GM23338 (cell line): Measurements from ENCODE around the gene MAPK6. TPM values are rescaled to one million over a fixed set of nuclear protein-coding genes. Genes with fewer than 3 reads are reported as not detected.
"Not testable (repeated sequence)": the region's sequence is repeated elsewhere in the genome, so short reads cannot be mapped to it uniquely, and the experiment has no call there.

Experiments
- ATAC-seq: fragments of 200-7000 bp; cut with Tn5 transposase; 3 replicates; pipeline ENCODE4 v1.9.1; 2020
- DNase-seq: peaks from one replicate; pipeline ENCODE4 v3.0.0-alpha.2; 2015; ENCODE audit warnings: low spot score
- H2AFZ ChIP-seq: fragments of 200-600 bp; sonication (generic); 2 replicates; pipeline ENCODE4 v1.8.0; 2016; ENCODE audit warnings: antibody characterized with exemption, mild to moderate bottlenecking, moderate library complexity
- H3F3A ChIP-seq: fragments of 200-600 bp; sonication (generic); replicated peaks from 2 replicates; pipeline ENCODE4 v1.8.0; 2017; ENCODE audit warnings: antibody characterized with exemption, mixed run types, low read depth
- H3K27ac ChIP-seq: fragments of 200-600 bp; sonication (generic); 2 replicates; pipeline ENCODE4 v1.6.1; 2016; ENCODE audit warnings: low read depth
- H3K27me3 ChIP-seq: fragments of 200-600 bp; sonication (generic); 2 replicates; pipeline ENCODE4 v1.8.0; 2016; ENCODE audit warnings: mild to moderate bottlenecking, mixed run types, moderate library complexity; ENCODE audit not compliant: insufficient read depth
- H3K36me3 ChIP-seq: fragments of 200-600 bp; sonication (generic); 2 replicates; pipeline ENCODE4 v1.8.0; 2016; ENCODE audit warnings: mild to moderate bottlenecking; ENCODE audit not compliant: insufficient read depth
- H3K4me1 ChIP-seq: fragments of 200-600 bp; sonication (generic); 2 replicates; pipeline ENCODE4 v1.8.0; 2016; ENCODE audit warnings: mild to moderate bottlenecking, moderate library complexity; ENCODE audit not compliant: insufficient read depth
- H3K4me2 ChIP-seq: fragments of 200-600 bp; sonication (generic); 2 replicates; pipeline ENCODE4 v1.7.1; 2017; ENCODE audit warnings: mixed run types
- H3K4me3 ChIP-seq: fragments of 200-600 bp; sonication (generic); 2 replicates; pipeline ENCODE4 v1.6.1; 2016; ENCODE audit warnings: mixed run types
- H3K79me2 ChIP-seq: fragments of 200-600 bp; sonication (generic); replicated peaks from 2 replicates; pipeline ENCODE4 v1.8.0; 2017; ENCODE audit warnings: mild to moderate bottlenecking; ENCODE audit not compliant: insufficient read depth
- H3K9me2 ChIP-seq: fragments of 200-600 bp; sonication (generic); 2 replicates; pipeline ENCODE4 v1.8.0; 2017; ENCODE audit not compliant: insufficient read depth
- H4K20me1 ChIP-seq: fragments of 200-600 bp; sonication (generic); replicated peaks from 2 replicates; pipeline ENCODE4 v1.8.0; 2017; ENCODE audit warnings: mild to moderate bottlenecking; ENCODE audit not compliant: insufficient read depth
- H3K27ac Mint-ChIP-seq: 2 replicates; pipeline ENCODE4 v1.8.0; 2020; ENCODE audit warnings: inconsistent platforms, mild to moderate bottlenecking, moderate library complexity, mixed read lengths
- H3K27me3 Mint-ChIP-seq: 3 replicates; pipeline ENCODE4 v1.8.0; 2022; ENCODE audit warnings: low read depth, mild to moderate bottlenecking, moderate library complexity, mixed read lengths, inconsistent platforms; ENCODE audit not compliant: insufficient read depth, poor library complexity
- H3K36me3 Mint-ChIP-seq: 3 replicates; pipeline ENCODE4 v1.8.0; 2021; ENCODE audit warnings: low read depth, mild to moderate bottlenecking, inconsistent platforms, moderate library complexity, mixed read lengths
- H3K4me1 Mint-ChIP-seq: 3 replicates; pipeline ENCODE4 v1.8.0; 2020; ENCODE audit warnings: mild to moderate bottlenecking, inconsistent platforms, mixed read lengths
- H3K4me3 Mint-ChIP-seq: 3 replicates; pipeline ENCODE4 v1.8.0; 2021; ENCODE audit warnings: moderate library complexity, mild to moderate bottlenecking, inconsistent platforms, mixed read lengths
- H3K9me3 Mint-ChIP-seq: 3 replicates; pipeline ENCODE4 v1.8.0; 2020; ENCODE audit warnings: moderate library complexity, mild to moderate bottlenecking, inconsistent platforms, mixed read lengths
- JUNB ChIP-seq: IDR thresholded peaks from one replicate; pipeline ENCODE4 v1.6.1; 2016; ENCODE audit warnings: antibody characterized with exemption; ENCODE audit not compliant: unreplicated experiment
- polyA plus RNA-seq: library from polyadenylated mRNA; unstranded; fragments of >200 nt; fragmentation: Nextera tagmentation; extraction: Ambion mirVana; gene quantifications from 2 replicates; pipeline ENCODE4 v1.2.1, GENCODE V29; 2016
- total RNA-seq: library from RNA; depleted of rRNA; stranded (reverse); fragments of >200 nt; shearing (Covaris generic); gene quantifications from 2 replicates; pipeline ENCODE4 v1.2.3, GENCODE V29; 2014
- TF ChIP-seq, protein P1 (sequence below): fragments of 250-450 bp; sonication (Bioruptor Pico); IDR thresholded peaks from 2 replicates; pipeline ENCODE4 v1.5.0; 2020; ENCODE audit warnings: mild to moderate bottlenecking, moderate library complexity
- TF ChIP-seq, protein P2 (sequence below), 2 experiments: fragments of 200-600 bp in 1 of 2; sonication (generic) in 1 of 2; conservative IDR thresholded peaks; 2 replicates each; pipeline versions ENCODE4 v1.5.1 to v1.6.1; 2016 to 2017; ENCODE audit warnings: antibody characterized with exemption in 2 of 2, low read depth in 2 of 2, mild to moderate bottlenecking in 2 of 2, moderate library complexity in 1 of 2

MAPK6 gene
- total and polyA plus RNA-seq, 2 experiments from 2014 or later, result 40.9 to 92.3 TPM

DNA sequence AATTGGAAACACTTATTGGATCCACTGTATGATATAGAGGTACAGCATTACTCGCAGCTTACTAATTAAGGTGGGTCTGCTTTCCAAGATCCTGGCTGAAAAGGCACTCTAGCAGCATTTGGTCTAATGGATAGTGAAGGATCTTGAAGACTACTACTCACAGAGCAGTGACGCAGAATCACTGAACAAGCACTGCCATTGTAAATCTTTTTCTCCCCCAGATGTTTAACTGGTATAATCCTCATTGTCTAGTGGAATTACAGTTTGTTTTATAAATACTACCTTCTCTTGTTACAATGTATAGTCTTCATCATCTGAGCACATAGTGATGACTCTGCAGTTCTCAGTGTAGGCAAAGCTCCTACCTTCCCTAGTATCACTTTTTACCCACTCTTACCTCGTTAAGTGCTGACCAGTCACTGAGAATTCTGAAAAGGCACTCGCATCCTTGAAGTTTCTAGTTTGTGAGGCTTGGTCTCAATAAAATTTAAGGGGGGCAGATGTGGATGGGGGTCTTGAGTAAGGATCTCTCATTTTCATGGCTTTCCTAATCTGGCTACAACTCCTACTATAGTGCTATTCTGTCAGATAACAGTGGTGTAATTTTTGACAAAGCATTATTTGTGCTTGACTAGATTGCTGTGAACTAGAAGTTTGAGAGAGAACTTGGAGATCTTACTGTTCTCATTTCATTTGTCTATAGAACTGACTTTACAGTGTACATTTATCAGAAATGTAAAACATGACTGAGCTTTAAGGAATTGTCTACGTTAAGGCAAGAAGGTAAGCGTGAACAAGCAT is 23.2 kb downstream of the MAPK6 start (continued):
- TF ChIP-seq, protein P1, sequence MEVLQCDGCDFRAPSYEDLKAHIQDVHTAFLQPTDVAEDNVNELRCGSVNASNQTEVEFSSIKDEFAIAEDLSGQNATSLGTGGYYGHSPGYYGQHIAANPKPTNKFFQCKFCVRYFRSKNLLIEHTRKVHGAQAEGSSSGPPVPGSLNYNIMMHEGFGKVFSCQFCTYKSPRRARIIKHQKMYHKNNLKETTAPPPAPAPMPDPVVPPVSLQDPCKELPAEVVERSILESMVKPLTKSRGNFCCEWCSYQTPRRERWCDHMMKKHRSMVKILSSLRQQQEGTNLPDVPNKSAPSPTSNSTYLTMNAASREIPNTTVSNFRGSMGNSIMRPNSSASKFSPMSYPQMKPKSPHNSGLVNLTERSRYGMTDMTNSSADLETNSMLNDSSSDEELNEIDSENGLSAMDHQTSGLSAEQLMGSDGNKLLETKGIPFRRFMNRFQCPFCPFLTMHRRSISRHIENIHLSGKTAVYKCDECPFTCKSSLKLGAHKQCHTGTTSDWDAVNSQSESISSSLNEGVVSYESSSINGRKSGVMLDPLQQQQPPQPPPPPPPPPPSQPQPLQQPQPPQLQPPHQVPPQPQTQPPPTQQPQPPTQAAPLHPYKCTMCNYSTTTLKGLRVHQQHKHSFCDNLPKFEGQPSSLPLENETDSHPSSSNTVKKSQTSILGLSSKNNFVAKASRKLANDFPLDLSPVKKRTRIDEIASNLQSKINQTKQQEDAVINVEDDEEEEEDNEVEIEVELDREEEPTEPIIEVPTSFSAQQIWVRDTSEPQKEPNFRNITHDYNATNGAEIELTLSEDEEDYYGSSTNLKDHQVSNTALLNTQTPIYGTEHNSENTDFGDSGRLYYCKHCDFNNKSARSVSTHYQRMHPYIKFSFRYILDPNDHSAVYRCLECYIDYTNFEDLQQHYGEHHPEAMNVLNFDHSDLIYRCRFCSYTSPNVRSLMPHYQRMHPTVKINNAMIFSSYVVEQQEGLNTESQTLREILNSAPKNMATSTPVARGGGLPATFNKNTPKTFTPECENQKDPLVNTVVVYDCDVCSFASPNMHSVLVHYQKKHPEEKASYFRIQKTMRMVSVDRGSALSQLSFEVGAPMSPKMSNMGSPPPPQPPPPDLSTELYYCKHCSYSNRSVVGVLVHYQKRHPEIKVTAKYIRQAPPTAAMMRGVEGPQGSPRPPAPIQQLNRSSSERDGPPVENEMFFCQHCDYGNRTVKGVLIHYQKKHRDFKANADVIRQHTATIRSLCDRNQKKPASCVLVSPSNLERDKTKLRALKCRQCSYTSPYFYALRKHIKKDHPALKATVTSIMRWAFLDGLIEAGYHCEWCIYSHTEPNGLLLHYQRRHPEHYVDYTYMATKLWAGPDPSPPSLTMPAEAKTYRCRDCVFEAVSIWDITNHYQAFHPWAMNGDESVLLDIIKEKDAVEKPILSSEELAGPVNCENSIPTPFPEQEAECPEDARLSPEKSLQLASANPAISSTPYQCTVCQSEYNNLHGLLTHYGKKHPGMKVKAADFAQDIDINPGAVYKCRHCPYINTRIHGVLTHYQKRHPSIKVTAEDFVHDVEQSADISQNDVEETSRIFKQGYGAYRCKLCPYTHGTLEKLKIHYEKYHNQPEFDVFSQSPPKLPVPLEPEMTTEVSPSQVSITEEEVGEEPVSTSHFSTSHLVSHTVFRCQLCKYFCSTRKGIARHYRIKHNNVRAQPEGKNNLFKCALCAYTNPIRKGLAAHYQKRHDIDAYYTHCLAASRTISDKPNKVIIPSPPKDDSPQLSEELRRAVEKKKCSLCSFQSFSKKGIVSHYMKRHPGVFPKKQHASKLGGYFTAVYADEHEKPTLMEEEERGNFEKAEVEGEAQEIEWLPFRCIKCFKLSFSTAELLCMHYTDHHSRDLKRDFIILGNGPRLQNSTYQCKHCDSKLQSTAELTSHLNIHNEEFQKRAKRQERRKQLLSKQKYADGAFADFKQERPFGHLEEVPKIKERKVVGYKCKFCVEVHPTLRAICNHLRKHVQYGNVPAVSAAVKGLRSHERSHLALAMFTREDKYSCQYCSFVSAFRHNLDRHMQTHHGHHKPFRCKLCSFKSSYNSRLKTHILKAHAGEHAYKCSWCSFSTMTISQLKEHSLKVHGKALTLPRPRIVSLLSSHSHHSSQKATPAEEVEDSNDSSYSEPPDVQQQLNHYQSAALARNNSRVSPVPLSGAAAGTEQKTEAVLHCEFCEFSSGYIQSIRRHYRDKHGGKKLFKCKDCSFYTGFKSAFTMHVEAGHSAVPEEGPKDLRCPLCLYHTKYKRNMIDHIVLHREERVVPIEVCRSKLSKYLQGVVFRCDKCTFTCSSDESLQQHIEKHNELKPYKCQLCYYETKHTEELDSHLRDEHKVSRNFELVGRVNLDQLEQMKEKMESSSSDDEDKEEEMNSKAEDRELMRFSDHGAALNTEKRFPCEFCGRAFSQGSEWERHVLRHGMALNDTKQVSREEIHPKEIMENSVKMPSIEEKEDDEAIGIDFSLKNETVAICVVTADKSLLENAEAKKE (CRISPR knock-in tag), result no peak
- no peak for TF ChIP-seq JUNB

- H2AFZ ChIP-seq, H3K4me3 Mint-ChIP-seq, H3K9me2 ChIP-seq, DNase-seq, H3K27me3 ChIP-seq, ATAC-seq, H3K27me3 Mint-ChIP-seq, H3F3A ChIP-seq, H3K27ac ChIP-seq, H3K27ac Mint-ChIP-seq, H3K9me3 Mint-ChIP-seq, H3K4me3 ChIP-seq: not testable (repeated sequence)
- peaks cover 41% of the 10 kb centered on the region for H4K20me1 ChIP-seq
- H3K4me1 ChIP-seq, result peaks cover 21% of the 10 kb centered on the region
- peaks cover 85% of the 10 kb centered on the region for H3K79me2 ChIP-seq
- peaks cover 33% of the 10 kb centered on the region for H3K4me1 Mint-ChIP-seq
- TF ChIP-seq, protein P2, sequence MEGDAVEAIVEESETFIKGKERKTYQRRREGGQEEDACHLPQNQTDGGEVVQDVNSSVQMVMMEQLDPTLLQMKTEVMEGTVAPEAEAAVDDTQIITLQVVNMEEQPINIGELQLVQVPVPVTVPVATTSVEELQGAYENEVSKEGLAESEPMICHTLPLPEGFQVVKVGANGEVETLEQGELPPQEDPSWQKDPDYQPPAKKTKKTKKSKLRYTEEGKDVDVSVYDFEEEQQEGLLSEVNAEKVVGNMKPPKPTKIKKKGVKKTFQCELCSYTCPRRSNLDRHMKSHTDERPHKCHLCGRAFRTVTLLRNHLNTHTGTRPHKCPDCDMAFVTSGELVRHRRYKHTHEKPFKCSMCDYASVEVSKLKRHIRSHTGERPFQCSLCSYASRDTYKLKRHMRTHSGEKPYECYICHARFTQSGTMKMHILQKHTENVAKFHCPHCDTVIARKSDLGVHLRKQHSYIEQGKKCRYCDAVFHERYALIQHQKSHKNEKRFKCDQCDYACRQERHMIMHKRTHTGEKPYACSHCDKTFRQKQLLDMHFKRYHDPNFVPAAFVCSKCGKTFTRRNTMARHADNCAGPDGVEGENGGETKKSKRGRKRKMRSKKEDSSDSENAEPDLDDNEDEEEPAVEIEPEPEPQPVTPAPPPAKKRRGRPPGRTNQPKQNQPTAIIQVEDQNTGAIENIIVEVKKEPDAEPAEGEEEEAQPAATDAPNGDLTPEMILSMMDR (conservative IDR thresholded peaks at IDR 0.05; ENCODE audit: low read depth in 2 of 2), result peak in 1 of 2 experiments; percentile 26; a peak in 1 of 4 replicates
- peak overlapping the region; percentile 18; the same call in 1 of the 2 replicates for H3K4me2 ChIP-seq
- H3K36me3 ChIP-seq, result peaks cover 12% of the 10 kb centered on the region; the same call in 1 of the 2 replicates
- H3K36me3 Mint-ChIP-seq, result peaks cover 37% of the 10 kb centered on the region
Observed at GRCh38 chr15:52045795-52046298, 26.8 kb downstream of the MAPK6 start.

DNA sequence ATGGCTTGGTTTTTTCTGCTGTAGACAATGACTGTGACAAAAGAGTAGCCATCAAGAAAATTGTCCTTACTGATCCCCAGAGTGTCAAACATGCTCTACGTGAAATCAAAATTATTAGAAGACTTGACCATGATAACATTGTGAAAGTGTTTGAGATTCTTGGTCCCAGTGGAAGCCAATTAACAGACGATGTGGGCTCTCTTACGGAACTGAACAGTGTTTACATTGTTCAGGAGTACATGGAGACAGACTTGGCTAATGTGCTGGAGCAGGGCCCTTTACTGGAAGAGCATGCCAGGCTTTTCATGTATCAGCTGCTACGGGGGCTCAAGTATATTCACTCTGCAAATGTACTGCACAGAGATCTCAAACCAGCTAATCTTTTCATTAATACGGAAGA is 27.5 kb downstream of the MAPK6 start:
- H3K4me3 ChIP-seq, H3K27ac Mint-ChIP-seq, H3K27me3 ChIP-seq, H3K4me2 ChIP-seq, H3K27me3 Mint-ChIP-seq, H3K27ac ChIP-seq, H2AFZ ChIP-seq, H3K9me3 Mint-ChIP-seq, DNase-seq, ATAC-seq, H3K9me2 ChIP-seq, H3F3A ChIP-seq, H3K4me3 Mint-ChIP-seq: not testable (repeated sequence)
- peaks cover 18% of the 10 kb centered on the region for H3K4me1 ChIP-seq
- H4K20me1 ChIP-seq, result peaks cover 35% of the 10 kb centered on the region
- H3K79me2 ChIP-seq, result peaks cover 78% of the 10 kb centered on the region
- peaks cover 44% of the 10 kb centered on the region for H3K36me3 Mint-ChIP-seq
- peaks cover 27% of the 10 kb centered on the region for H3K4me1 Mint-ChIP-seq
- peaks cover 19% of the 10 kb centered on the region; the same call in 1 of the 2 replicates for H3K36me3 ChIP-seq
